Measurements from ENCODE around the gene INS.
"Not testable (repeated sequence)": the region's sequence is repeated elsewhere in the genome, so short reads cannot be mapped to it uniquely, and the experiment has no call there.

The INS gene

GRCh38 chr11:2132874-2133240 lies 28.2 kb downstream of the INS start:
- no peak for DNase-seq (ENCODE audit: low read depth in 2 of 2)

- DNase-seq (ENCODE audit: low read depth in 2 of 2), result no peak
These were observed 28.8 kb downstream of the INS start for GRCh38 chr11:2132246-2132645.

- no peak for DNase-seq (ENCODE audit: low read depth in 2 of 2)
These were observed 29.4 kb downstream of the INS start for GRCh38 chr11:2131371-2132236.

GRCh38 chr11:2130881-2131352 lies 30.1 kb downstream of the INS start:
- DNase-seq (ENCODE audit: low read depth in 2 of 2), result no peak

GRCh38 chr11:2129699-2130366 lies 31.2 kb downstream of the INS start:
- DNase-seq (ENCODE audit: low read depth in 2 of 2), result no peak

- DNase-seq (ENCODE audit: low read depth in 2 of 2), result no peak
These were observed 31.7 kb downstream of the INS start for GRCh38 chr11:2129308-2129698.

GRCh38 chr11:2128511-2129307 lies 32.3 kb downstream of the INS start:
- no peak for DNase-seq (ENCODE audit: low read depth in 2 of 2)

GRCh38 chr11:2128130-2128510 lies 32.9 kb downstream of the INS start:
- no peak for DNase-seq (ENCODE audit: low read depth in 2 of 2)

GRCh38 chr11:2127482-2128129 lies 33.4 kb downstream of the INS start:
- no peak for DNase-seq (ENCODE audit: low read depth in 2 of 2)

- DNase-seq (ENCODE audit: low read depth in 2 of 2), result no peak
These were observed 34.4 kb downstream of the INS start for GRCh38 chr11:2126520-2127085.

GRCh38 chr11:2124736-2125484 lies 36.1 kb downstream of the INS start:
- not testable (repeated sequence) for DNase-seq (ENCODE audit: low read depth in 2 of 2)

GRCh38 chr11:2123628-2123960 lies 37.4 kb downstream of the INS start:
- DNase-seq (ENCODE audit: low read depth in 2 of 2), result no peak

- DNase-seq (ENCODE audit: low read depth in 2 of 2), result no peak
These were observed 37.9 kb downstream of the INS start for GRCh38 chr11:2122907-2123627.

GRCh38 chr11:2122222-2122906 lies 38.6 kb downstream of the INS start:
- DNase-seq (ENCODE audit: low read depth in 2 of 2), result no peak

GRCh38 chr11:2121227-2122130 lies 39.5 kb downstream of the INS start:
- no peak for DNase-seq (ENCODE audit: low read depth in 2 of 2)

GRCh38 chr11:2120359-2121100 lies 40.5 kb downstream of the INS start:
- DNase-seq (ENCODE audit: low read depth in 2 of 2), result peak; percentile 36 to 48

- peak; percentile 36 to 44 for DNase-seq (ENCODE audit: low read depth in 2 of 2)
These were observed 42.3 kb downstream of the INS start for GRCh38 chr11:2118677-2119076.

GRCh38 chr11:2116680-2117079 lies 44.3 kb downstream of the INS start:
- no peak for DNase-seq (ENCODE audit: low read depth in 2 of 2)

Data from fibroblast of skin of left biceps (primary cell).